ENCODE data around the gene CD247. TPM values are rescaled to one million over a fixed set of nuclear protein-coding genes. Genes with fewer than 3 reads are reported as not detected.

CD247 gene
- total RNA-seq, 1 donor from 2014 or later: 4.7 TPM

- DNase-seq (ENCODE audit: low spot score): no peak
These were observed 78.9 kb downstream of the CD247 start for GRCh38 chr1:167439301-167439988.

DNA sequence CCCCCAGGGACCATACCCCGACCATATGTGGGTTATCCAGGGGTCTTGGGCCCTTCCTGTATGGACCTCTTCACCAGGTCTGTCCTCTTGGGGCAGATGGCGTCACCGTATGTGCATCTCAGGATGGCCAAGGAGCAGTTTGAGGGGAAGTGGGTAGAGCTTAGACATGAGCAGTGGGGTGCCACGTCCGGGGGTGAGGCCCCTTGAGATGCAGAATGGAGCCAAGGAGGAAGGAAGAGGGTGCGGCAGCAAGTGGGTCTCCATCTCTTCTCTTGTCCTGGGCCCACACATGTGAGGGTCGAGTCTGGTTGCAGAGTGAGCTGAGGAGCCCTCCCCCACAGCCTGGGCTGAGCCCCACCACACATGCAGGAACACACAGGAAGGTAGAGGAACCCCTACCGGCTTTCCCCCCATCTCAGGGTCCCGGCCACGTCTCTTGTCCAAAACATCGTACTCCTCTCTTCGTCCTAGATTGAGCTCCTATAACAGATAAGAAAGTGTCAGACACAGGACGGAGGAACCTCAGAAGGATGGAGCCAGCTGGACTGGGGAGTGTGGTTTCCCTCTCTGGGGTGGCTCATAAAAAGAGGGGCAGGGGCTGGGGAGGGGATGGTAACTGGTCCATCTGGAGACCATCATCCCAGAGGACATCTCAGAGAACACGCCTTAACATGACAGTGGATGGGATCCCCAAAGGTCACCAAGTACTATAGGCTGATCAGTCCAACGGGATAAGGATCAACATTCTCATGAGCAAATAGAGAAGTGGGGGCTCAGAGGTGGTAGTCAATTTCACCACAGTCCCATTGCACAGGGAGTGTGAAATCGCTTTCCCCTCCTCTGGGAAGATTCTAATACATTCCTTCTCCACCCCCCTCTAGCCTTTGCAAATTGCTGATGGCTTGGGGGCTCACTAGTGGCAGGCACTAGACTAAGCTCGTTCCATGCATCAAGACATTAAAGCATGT is 79.9 kb downstream of the CD247 start:
- no peak for DNase-seq (ENCODE audit: low spot score)

GRCh38 chr1:167435484-167435883 is 82.8 kb downstream of the CD247 start:
- no peak for DNase-seq (ENCODE audit: low spot score)

- no peak for DNase-seq (ENCODE audit: low spot score)
These were observed 84.0 kb downstream of the CD247 start for GRCh38 chr1:167434306-167434705.

- DNase-seq (ENCODE audit: low spot score): no peak
These were observed 84.4 kb downstream of the CD247 start for GRCh38 chr1:167433884-167434283.

DNA sequence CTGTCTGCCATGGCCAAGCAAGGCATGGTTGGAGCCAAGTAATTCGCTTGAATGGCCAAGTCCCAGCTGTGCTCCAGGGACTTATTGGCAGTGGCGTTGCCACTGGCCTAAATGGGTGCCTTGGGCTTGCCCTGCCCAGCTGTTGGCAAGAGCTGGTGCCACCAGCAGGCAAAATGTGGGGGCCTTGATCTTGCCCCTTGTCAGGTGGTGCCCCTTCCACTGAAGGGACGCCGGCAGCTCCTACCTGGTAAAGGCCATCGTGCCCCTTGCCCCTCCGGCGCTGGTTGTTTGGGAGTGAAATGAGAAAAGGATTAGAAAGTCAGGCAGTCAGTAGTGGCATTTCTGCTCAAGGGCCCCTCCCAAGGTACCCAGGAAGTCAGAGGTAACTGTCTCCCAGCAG is 85.5 kb downstream of the CD247 start:
- DNase-seq (ENCODE audit: low spot score): no peak

DNA sequence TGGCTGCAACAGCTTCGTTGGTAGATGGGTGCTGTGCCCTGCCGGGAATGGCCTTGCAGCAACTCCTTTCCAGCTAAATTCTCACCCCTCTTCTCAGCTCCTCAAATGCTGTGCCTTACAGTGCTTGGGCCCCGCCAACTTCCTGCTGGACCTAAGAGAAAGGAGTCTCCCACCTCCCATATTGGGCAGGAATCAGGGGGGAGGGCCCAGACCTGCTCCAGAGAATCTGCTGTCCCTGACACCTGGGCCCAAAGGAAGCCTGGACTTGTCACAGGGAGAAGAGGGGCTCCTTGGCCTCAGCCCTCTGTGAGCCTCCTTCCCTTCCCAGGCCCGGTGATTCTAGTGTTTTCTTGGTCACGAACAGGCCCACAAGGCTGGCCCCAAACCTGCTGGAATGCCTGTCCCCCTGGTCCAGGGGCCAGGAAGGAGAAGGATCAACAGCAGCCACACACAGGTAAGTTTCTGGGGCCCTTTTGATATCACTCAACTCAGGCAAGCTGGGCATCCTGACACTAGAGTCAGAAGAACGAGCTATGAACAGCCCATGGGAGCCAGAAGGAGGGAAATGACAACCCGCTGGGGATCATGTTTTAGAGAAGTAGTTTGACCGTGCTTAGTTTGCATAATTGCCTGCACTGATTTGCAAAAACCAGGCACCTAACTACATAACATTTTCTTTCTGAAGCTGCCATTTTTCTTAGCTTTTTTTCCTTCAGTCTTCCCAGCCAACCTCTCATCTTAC is 86.2 kb downstream of the CD247 start:
- DNase-seq (ENCODE audit: low spot score): no peak

- no peak for DNase-seq (ENCODE audit: low spot score)
These were observed 86.9 kb downstream of the CD247 start for GRCh38 chr1:167431261-167431908.

GRCh38 chr1:167430849-167431242 is 87.5 kb downstream of the CD247 start:
- no peak for DNase-seq (ENCODE audit: low spot score)

GRCh38 chr1:167430134-167430848 is 88.0 kb downstream of the CD247 start:
- DNase-seq (ENCODE audit: low spot score): no peak

- no peak for DNase-seq (ENCODE audit: low spot score)
These were observed 88.7 kb downstream of the CD247 start for GRCh38 chr1:167429612-167430011.

DNA sequence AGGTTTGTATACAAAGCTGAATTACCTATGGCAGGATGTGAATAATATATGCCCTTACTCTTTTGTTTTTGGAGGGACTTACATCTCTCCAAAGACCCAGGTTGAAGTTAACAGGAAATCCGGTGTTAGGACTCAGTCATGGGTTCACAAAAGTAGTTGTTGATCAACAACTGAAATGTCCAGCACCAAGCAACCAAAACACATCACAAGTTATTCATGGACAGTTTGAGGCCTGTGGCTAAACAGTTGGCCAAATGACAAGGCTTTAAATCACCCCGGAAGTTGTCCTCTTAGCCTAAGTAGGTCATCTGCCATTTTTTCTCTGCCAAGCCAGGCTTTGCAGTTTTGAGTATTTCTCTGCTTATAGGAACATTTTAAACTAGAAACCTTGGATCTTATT is 89.9 kb downstream of the CD247 start:
- no peak for DNase-seq (ENCODE audit: low spot score)

- DNase-seq (ENCODE audit: low spot score): no peak
These were observed 90.5 kb downstream of the CD247 start for GRCh38 chr1:167427848-167428247.

GRCh38 chr1:167426716-167427115 is 91.6 kb downstream of the CD247 start:
- no peak for DNase-seq (ENCODE audit: low spot score)

DNA sequence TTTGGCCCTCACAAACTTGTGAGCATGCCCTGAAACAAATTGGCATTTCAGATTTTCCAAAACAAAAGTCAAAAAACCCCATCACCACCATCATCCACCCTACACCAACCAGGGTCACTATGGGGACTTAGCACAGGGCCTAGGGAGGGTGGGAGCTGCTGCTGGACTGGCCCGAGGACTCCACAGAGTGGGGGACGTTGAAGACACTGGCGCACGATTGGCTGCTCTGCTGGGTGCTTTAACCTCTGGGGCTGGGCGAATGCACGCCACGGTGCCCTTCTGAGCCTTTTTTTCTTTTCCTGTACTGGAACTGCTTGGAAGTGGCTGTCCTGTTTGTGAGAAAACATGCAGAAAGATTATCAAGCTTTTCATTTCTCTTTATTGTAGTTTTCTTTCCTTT is 92.8 kb downstream of the CD247 start:
- DNase-seq (ENCODE audit: low spot score): no peak

DNA sequence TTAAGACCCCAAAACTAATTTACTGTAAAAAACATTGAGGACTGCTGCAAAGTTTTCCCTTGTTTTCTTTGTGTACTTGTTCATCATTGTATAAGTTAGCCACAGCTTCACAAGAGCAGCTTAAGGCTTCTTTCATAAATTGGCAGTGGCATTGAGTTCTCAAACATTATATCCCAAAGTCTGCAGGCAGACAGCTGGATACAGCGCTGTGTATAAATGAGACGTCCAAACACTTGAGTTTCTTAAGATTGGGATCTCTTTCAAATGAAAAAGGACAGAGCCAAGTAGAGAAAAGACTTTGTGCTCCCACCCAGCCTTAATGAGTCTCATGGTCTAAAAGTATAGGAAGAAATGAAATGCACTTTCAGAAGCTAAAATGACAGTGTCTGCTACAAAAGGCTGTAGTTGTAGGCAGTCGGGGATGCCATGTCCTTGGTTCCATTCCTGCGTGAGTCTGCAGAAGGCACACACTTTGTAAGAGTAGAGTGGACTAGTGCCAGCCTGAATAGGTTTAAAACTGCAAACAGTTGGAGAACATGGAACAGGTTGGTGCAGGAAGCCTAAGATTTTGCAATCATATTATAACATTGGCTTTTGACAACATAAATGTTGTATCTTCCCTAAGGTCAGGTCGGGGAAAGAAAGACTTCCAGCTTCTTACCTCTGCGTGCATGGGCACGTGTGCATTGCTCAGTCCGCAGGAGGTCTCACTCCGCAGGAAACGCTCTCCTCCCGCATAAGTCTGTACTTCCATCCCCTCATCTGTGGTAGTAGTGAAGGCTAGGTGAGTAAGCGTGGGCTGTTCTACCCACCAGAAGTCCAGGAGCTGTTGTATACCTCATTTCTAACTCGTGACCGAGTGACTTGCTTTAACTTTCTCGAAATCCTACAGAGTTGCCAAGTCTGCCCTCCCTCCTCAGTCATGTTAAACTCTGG is 94.4 kb downstream of the CD247 start:
- DNase-seq (ENCODE audit: low spot score): no peak

- no peak for DNase-seq (ENCODE audit: low spot score)
These were observed 97.8 kb downstream of the CD247 start for GRCh38 chr1:167420510-167420909.

- no peak for DNase-seq (ENCODE audit: low spot score)
These were observed 99.1 kb downstream of the CD247 start for GRCh38 chr1:167419245-167419644.

GRCh38 chr1:167418391-167418790 is 99.9 kb downstream of the CD247 start:
- no peak for DNase-seq (ENCODE audit: low spot score)

DNA sequence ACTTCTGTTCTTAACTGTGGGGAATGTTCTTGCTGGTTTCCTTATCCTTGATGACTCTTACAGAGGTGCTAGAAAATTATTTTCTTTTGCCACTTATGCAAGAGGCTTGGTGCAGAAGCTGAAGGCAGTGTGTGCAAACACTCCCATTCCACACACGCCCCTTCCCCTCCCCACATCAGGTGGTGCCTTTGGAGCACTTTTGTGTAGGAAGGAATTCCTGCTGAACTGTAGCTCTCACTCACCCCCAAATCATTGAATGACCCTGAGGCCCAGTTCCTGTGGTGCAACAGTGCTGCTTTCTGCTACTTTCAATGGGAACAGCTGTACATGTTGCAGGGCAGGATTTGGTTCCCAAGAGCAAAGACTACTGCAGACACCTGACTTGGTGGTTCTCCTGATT is 101.8 kb downstream of the CD247 start:
- DNase-seq (ENCODE audit: low spot score): no peak

Measured in ureter (tissue), 1 donor.